GM18867 (cell line): ENCODE measurements around the gene FAM13B.
"Not testable (repeated sequence)": the region's sequence is repeated elsewhere in the genome, so short reads cannot be mapped to it uniquely, and the experiment has no call there.

Experiments
- ATAC-seq: cut with Tn5 transposase; IDR thresholded peaks from one replicate; pipeline ENCODE4 v1.9.1; 2021; ENCODE audit warnings: mild to moderate bottlenecking, moderate library complexity; ENCODE audit not compliant: unreplicated experiment

The FAM13B gene

GRCh38 chr5:137994556-137994955 is 38.3 kb downstream of the FAM13B start:
- no peak for ATAC-seq

DNA sequence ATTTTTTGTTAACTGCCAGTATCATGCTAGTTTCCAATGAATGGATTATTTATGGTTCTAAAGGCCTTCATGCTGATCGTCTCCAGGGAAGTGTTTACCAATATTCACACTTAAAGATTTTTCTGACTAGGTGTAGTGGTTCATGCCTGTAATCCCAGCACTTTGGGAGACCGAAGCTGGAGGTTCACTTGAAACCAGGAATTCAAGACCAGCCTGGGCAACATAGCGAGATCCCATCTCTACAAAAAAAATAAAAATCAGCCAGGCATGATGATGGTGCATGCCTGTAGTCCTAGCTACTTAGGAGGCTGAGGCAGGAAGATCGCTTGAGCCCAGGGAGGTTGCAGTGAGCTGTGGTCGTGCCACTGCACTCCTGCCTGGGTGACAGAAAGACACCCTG is 43.5 kb downstream of the FAM13B start:
- no peak for ATAC-seq

DNA sequence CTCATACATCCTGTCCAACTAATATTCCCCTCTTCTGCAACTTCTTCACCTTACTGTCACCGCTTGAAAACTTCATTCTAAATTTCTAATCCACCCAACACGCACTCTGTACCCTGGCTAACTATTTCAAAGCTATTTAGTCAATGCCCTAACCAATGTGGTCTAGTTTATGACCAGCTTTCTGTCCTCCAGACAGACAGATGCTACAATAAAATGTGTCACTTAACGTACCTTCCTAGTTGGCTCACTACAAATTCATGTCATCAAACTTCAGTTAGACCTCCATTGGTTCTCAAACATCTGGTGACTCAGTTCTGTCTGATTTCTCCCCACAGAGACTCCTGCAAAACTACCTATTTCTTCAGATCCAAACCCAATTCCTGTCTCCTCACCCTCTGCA is 57.7 kb downstream of the FAM13B start:
- no peak for ATAC-seq

DNA sequence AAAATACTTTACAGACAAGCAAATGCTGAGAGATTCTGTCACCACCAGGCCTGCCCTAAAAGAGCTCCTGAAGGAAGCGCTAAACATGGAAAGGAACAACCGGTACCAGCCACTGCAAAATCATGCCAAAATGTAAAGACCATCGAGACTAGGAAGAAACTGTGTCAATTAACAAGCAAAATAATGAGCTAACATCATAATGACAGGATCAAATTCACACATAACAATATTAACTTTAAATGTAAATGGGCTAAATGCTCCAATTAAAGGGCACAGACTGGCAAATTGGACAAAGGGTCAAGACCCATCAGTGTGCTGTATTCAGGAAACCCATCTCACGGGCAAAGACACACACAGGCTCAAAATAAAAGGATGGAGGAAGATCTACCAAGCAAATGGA is 62.5 kb downstream of the FAM13B start:
- not testable (repeated sequence) for ATAC-seq

DNA sequence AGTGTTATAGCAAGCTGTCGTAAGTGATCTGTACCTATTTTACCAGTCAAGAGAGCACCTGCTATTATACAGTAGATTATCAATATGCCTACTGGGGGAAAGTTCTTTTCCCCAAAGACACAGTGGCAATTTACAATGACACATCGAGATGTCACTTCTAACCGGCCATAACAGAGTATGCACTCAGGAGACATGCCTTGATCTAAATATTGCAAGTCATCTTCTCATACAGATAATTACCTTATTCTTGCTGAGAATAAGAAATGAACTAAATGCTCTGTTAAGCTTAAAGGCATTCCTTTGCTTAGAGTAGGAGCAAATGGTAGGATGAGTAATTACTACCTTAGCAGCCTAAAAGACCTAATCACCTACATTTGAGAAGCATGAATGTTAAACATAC is 72.1 kb downstream of the FAM13B start:
- ATAC-seq, result no peak

- ATAC-seq, result no peak
Observed at GRCh38 chr5:137960141-137960540, 72.7 kb downstream of the FAM13B start.

GRCh38 chr5:137959488-137959887 is 73.4 kb downstream of the FAM13B start:
- ATAC-seq, result no peak

DNA sequence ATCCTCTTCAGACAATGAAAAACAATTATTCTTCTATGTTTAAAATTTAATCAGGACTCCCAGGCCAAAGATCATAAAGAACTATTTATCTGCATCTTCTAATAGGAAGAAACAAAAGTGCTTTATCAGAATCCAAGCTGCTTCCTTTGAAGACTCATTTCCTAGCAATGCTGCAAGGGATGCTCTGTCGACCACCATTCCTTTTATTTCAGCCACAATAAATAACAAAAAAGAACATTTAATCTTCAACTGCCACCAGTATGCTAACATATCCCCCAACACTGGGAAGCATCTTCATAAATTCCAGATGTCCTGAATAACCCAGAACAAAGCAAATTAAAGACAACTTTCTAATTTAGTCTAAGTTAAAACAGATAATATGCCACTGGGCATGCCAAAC is 74.9 kb downstream of the FAM13B start:
- no peak for ATAC-seq

GRCh38 chr5:137954131-137954879 is 78.6 kb downstream of the FAM13B start:
- ATAC-seq, result no peak

- no peak for ATAC-seq
Observed at GRCh38 chr5:137945825-137946224, 87.1 kb downstream of the FAM13B start.

DNA sequence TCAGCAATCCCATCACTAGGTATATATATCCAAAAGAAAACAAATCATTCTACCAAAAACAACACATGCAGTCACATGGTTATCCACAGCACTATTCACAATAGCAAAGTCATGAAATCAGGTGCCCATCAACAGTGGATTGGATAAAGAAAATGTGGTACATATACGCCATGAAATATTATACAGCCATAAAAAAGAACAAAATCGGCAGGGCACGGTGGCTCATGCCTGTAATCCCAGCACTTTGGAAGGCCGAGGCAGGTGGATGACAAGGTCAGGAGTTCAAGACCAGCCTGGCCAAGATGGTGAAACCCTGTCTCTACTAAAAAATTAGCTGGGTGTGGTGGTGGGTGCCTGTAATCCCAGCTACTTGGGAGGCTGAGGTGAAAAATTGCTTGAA is 88.6 kb downstream of the FAM13B start:
- not testable (repeated sequence) for ATAC-seq

GRCh38 chr5:137939331-137939730 is 93.5 kb downstream of the FAM13B start:
- no peak for ATAC-seq

DNA sequence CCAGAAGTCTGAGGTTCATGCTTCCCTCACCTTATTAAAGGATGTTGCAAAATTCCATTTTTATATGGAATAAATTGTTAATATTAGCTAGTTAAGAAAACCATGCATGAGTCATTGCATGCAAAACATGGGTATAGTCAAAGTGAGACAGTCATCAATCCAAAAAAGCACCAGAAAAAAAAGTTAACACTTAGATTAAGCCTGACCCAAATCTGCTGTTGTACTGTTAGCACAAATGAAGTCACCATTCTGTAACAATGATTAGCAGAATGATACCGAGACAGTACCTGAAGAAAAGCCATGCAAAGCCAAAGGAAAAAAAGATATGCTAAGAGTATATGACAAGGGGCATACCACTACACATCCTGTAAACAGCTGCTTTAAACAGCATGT is 94.1 kb downstream of the FAM13B start:
- no peak for ATAC-seq

DNA sequence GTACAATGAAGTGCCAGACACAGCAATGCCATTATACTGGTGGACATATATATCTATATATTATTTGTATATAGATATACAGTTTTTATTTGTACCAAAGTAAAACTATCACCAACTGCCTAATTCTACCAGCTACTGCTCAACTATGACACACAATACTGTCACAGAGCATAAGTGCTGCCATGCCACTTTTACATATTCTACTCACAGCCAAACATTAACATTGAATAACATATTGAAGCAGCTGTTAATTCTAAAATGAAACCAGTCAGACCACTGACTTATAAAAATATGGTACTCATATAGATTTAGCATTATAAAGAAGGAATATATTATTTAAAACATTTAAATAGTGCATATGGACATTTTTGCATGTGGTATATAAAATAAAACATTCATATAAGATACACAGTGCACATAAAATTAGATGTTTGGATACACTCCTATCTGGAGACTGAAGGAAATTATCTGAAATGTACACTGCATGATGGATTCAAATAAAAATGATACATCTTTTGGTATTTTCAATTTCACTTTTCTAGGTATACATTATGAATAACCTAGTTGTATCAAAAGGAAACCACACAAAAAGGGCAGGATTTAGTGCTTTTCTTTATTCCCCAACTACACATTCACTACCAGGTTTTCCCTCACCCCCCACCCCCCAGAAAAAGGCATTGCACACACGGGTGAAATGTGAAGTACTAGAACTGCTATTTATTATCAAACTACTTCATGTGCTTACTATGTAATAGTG is 94.7 kb downstream of the FAM13B start:
- no peak for ATAC-seq

GRCh38 chr5:137935694-137936093 is 97.2 kb downstream of the FAM13B start:
- no peak for ATAC-seq

DNA sequence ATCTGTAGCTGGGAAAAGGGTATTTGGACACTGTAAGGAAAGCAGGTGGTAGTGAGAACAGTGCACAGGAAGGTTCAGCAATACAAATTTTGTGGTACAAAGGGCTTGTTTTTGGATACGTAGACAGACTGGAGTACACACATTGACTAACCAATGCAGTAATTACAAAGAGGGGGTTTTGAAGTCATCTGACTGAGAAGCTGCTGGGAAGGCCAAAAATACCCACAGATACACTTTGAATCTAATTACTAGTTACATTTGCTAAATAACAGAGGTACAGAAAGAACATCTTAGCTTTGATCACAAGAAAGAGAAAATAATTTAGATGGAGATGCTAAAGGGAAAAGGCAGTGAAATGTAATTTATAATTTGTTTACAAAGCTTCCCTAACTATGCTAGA is 97.7 kb downstream of the FAM13B start:
- no peak for ATAC-seq

DNA sequence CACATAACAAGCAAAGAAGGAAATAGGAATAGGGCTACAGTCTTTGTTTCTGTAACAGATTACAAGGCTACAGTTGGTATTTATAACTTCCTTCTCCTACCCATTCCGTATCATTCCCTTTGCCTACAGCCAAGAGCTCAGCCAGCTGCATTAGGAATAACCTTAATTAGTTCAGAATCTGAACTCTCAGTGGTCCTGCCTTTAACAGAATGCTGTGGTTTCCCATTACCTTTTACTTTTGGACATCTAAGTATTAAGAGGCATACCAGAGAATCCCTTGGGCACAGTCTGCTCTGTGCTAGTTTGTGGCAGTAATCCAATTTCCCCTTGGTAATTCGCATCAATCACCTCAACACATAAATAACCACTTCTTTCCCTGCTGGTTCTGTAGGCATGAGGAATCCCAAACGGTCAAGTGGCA is 99.4 kb downstream of the FAM13B start:
- ATAC-seq, result no peak

GRCh38 chr5:137932800-137933199 is 100.1 kb downstream of the FAM13B start:
- no peak for ATAC-seq

GRCh38 chr5:137923856-137924255 is 109.0 kb downstream of the FAM13B start:
- ATAC-seq, result no peak

- ATAC-seq, result no peak
Observed at GRCh38 chr5:137921931-137922330, 110.9 kb downstream of the FAM13B start.

DNA sequence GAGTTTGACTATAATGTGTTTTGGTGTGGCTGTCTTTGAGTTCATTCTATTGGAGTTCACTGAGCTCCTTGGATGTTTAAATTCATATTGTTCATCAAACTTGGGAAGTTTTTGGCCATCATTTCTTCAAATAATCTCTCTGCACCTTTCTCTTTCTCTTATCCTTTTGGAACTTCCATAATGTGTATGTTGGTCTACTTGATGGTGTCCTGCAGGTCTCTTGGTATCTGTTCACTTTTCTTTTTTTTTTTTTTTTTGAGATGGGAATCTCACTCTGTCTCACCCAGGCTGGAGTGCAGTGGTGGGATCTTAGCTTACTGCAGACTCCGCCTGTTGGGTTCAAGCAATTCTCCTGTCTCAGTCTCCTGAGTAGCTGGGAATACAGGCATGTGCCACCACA is 116.0 kb downstream of the FAM13B start:
- no peak for ATAC-seq

- no peak for ATAC-seq
Observed at GRCh38 chr5:137914758-137915157, 118.1 kb downstream of the FAM13B start.
